ENCODE data around the gene TSPAN19.

- no peak for TF ChIP-seq CTCF (IDR thresholded peaks at IDR 0.05)
- no peak for TF ChIP-seq ETV6 (CRISPR knock-in tag; IDR thresholded peaks at IDR 0.05)
- TF ChIP-seq SP1 (CRISPR knock-in tag; conservative IDR thresholded peaks at IDR 0.05): no peak
- no peak for TF ChIP-seq ZNF423 (CRISPR knock-in tag; IDR thresholded peaks at IDR 0.05)
- no peak for TF ChIP-seq MXD4 (CRISPR knock-in tag; IDR thresholded peaks at IDR 0.05; ENCODE audit: borderline replicate concordance)
- no peak for TF ChIP-seq FOXK1 (CRISPR knock-in tag; IDR thresholded peaks at IDR 0.05)
- TF ChIP-seq USF2 (CRISPR knock-in tag; IDR thresholded peaks at IDR 0.05): no peak
- TF ChIP-seq ESRRA (CRISPR knock-in tag; IDR thresholded peaks at IDR 0.05; ENCODE audit: borderline replicate concordance): no peak
- no peak for TF ChIP-seq GRHL2 (CRISPR knock-in tag; IDR thresholded peaks at IDR 0.05; ENCODE audit: insufficient replicate concordance, severe bottlenecking)
- no peak for TF ChIP-seq ATF3 (CRISPR knock-in tag; conservative IDR thresholded peaks at IDR 0.05)
Observed at GRCh38 chr12:84995641-84996040, 40.4 kb downstream of the TSPAN19 start.
